Osteoblast (primary cell): Measurements from ENCODE around the gene ILKAP. TPM values are rescaled to one million over a fixed set of nuclear protein-coding genes. Genes with fewer than 3 reads are reported as not detected.
A peak's percentile ranks its signal among the peaks of the same experiment; 100 is the strongest.

Source experiments
- DNase-seq: peaks from one replicate; pipeline ENCODE4 v3.0.0; 2011; ENCODE audit warnings: low spot score, mixed read lengths; ENCODE audit not compliant: insufficient read length; ENCODE audit errors: missing footprints
- H2AFZ ChIP-seq: 2 replicates; pipeline ENCODE4 v1.6.0; 2011; ENCODE audit warnings: mild to moderate bottlenecking, low read length
- H3K27ac ChIP-seq: 2 replicates; pipeline ENCODE4 v1.5.1; 2011; ENCODE audit warnings: mild to moderate bottlenecking, low read depth, low read length, moderate library complexity
- H3K27me3 ChIP-seq: 2 replicates; pipeline ENCODE4 v1.6.0; 2012; ENCODE audit warnings: mild to moderate bottlenecking, control low read depth, inconsistent platforms, low read length, moderate library complexity; ENCODE audit not compliant: insufficient read depth
- H3K36me3 ChIP-seq: 2 replicates; pipeline ENCODE4 v1.5.1; 2011; ENCODE audit warnings: mild to moderate bottlenecking, low read length, control low read depth, moderate library complexity; ENCODE audit not compliant: insufficient read depth
- H3K4me1 ChIP-seq: 2 replicates; pipeline ENCODE4 v1.5.1; 2011; ENCODE audit warnings: mild to moderate bottlenecking, low read length, control low read depth, moderate library complexity; ENCODE audit not compliant: insufficient read depth
- H3K4me2 ChIP-seq: 2 replicates; pipeline ENCODE4 v1.6.0; 2011; ENCODE audit warnings: mild to moderate bottlenecking, low read length; ENCODE audit not compliant: insufficient read depth
- H3K4me3 ChIP-seq: fragments of 200-600 bp; sonication (generic); 3 replicates; pipeline ENCODE4 v1.5.1; 2012; ENCODE audit warnings: mild to moderate bottlenecking, low read length, inconsistent platforms; ENCODE audit not compliant: insufficient read depth
- H3K79me2 ChIP-seq: 2 replicates; pipeline ENCODE4 v1.6.0; 2012; ENCODE audit warnings: mild to moderate bottlenecking, low read length, control low read depth, inconsistent platforms; ENCODE audit not compliant: insufficient read depth
- H3K9me3 ChIP-seq: 2 replicates; pipeline ENCODE4 v1.5.1; 2011; ENCODE audit warnings: low read depth, low read length, control low read depth
- H4K20me1 ChIP-seq: 2 replicates; pipeline ENCODE4 v1.6.0; 2012; ENCODE audit warnings: mild to moderate bottlenecking, low read length, control low read depth; ENCODE audit not compliant: insufficient read depth
- CTCF ChIP-seq: IDR thresholded peaks from 2 replicates; pipeline ENCODE4 v1.5.1; 2011; ENCODE audit warnings: mild to moderate bottlenecking, low read depth, low read length, moderate library complexity; ENCODE audit errors: extremely low read depth
- total RNA-seq: library from RNA; depleted of rRNA; stranded (reverse); fragments of >200 nt; gene quantifications from 2 replicates; pipeline ENCODE4 v1.2.3, GENCODE V29; 2012

Gene ILKAP
- total RNA-seq, 1 donor = 24.2 TPM

GRCh38 chr2:238126338-238126737 lies 77.2 kb downstream of the ILKAP start:
- Histone ChIP-seq H3K4me1 (peaks cover 12% of the 10 kb centered on the region), H3K9me3 (no peaks in the 10 kb centered on the region), H3K79me2 (no peaks in the 10 kb centered on the region), H2AFZ (no peak overlapping the region), H3K27ac (no peak overlapping the region), H4K20me1 (no peaks in the 10 kb centered on the region), H3K36me3 (no peaks in the 10 kb centered on the region), H3K4me3 (no peak overlapping the region), H3K27me3 (no peaks in the 10 kb centered on the region), H3K4me2 (no peak overlapping the region)
- TF ChIP-seq CTCF = no peak
- no peak for DNase-seq

GRCh38 chr2:238125127-238125885 lies 78.2 kb downstream of the ILKAP start:
- DNase-seq = peak; percentile 81
- H4K20me1 ChIP-seq = no peaks in the 10 kb centered on the region
- no peak for TF ChIP-seq CTCF
- H3K9me3 ChIP-seq = no peaks in the 10 kb centered on the region
- H3K4me3 ChIP-seq = no peak overlapping the region
- no peak overlapping the region for H3K27ac ChIP-seq
- peaks cover 7% of the 10 kb centered on the region for H3K27me3 ChIP-seq
- H3K4me2 ChIP-seq = no peak overlapping the region
- H3K4me1 ChIP-seq = peaks cover 12% of the 10 kb centered on the region
- H2AFZ ChIP-seq = no peak overlapping the region
- H3K36me3 ChIP-seq = no peaks in the 10 kb centered on the region
- no peaks in the 10 kb centered on the region for H3K79me2 ChIP-seq

DNA sequence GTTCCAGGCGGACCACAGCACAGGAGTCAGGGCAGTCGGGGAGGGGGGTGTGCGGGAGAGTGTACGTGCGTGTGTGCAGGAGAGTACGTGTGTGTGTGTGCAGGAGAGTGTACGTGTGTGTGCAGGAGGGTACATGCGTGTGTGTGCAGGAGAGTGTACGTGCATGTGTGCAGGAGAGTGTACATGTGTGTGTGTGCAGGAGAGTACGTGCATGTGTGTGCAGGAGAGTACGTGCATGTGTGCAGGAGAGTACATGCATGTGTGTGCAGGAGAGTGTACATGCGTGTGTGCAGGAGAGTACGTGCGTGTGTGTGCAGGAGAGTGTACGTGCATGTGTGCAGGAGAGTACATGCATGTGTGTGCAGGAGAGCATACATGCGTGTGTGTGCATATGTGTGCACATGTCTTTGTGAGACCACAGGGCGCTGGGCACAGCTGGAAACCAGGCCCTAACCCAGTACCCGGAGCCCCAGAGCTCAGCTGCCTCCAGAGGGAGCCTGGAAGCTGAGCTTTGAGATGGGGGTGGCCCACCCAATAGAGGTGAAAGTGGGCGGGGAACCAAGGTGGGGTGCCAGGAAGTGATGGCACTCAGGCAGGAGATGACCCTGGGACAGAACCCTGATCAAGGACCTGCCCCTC lies 78.9 kb downstream of the ILKAP start:
- H3K4me2 ChIP-seq = no peak overlapping the region
- peak; percentile 29 for DNase-seq
- no peaks in the 10 kb centered on the region for H3K36me3 ChIP-seq
- no peak overlapping the region for H3K27ac ChIP-seq
- H3K9me3 ChIP-seq = no peaks in the 10 kb centered on the region
- no peak overlapping the region for H3K4me3 ChIP-seq
- H3K4me1 ChIP-seq = peaks cover 12% of the 10 kb centered on the region
- no peak overlapping the region for H2AFZ ChIP-seq
- peaks cover 13% of the 10 kb centered on the region for H3K27me3 ChIP-seq
- no peaks in the 10 kb centered on the region for H4K20me1 ChIP-seq
- TF ChIP-seq CTCF = no peak
- no peaks in the 10 kb centered on the region for H3K79me2 ChIP-seq

- no peak overlapping the region for H3K4me2 ChIP-seq
- peaks cover 16% of the 10 kb centered on the region for H3K27me3 ChIP-seq
- peaks cover 12% of the 10 kb centered on the region for H3K4me1 ChIP-seq
- no peaks in the 10 kb centered on the region for H3K79me2 ChIP-seq
- no peak overlapping the region for H2AFZ ChIP-seq
- no peak overlapping the region for H3K27ac ChIP-seq
- no peaks in the 10 kb centered on the region for H3K36me3 ChIP-seq
- H4K20me1 ChIP-seq = no peaks in the 10 kb centered on the region
- H3K4me3 ChIP-seq = no peak overlapping the region
- no peaks in the 10 kb centered on the region for H3K9me3 ChIP-seq
- DNase-seq = peak; percentile 57
- TF ChIP-seq CTCF = no peak
Measured at GRCh38 chr2:238123991-238124470, 79.5 kb downstream of the ILKAP start.
